Measurements from ENCODE around the gene OLIG2. TPM values are rescaled to one million over a fixed set of nuclear protein-coding genes. Genes with fewer than 3 reads are reported as not detected.

Gene OLIG2
- total and polyA plus RNA-seq, 2 experiments from 2014 or later = 0.15 to 1.4 TPM

DNA sequence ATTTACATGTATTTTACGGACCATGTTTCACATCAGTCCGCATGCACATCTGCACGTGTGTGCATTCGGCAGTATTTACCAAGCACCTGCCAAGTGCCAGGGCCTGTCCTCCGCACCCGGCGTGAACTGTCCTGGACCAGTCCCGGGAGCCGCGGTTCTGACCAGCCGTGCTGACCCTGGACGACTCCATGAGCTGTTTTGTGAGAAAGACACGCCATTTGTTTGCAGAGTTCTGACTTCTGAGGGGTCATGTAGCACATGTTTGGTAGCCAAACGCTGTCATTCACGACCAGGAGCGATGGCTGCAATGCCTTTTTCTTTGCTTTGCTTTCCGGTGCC lies 3.3 kb upstream of the OLIG2 start (continued):
- TF ChIP-seq, protein P1, sequence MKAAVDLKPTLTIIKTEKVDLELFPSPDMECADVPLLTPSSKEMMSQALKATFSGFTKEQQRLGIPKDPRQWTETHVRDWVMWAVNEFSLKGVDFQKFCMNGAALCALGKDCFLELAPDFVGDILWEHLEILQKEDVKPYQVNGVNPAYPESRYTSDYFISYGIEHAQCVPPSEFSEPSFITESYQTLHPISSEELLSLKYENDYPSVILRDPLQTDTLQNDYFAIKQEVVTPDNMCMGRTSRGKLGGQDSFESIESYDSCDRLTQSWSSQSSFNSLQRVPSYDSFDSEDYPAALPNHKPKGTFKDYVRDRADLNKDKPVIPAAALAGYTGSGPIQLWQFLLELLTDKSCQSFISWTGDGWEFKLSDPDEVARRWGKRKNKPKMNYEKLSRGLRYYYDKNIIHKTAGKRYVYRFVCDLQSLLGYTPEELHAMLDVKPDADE (IDR thresholded peaks at IDR 0.05) = no peak

DNA sequence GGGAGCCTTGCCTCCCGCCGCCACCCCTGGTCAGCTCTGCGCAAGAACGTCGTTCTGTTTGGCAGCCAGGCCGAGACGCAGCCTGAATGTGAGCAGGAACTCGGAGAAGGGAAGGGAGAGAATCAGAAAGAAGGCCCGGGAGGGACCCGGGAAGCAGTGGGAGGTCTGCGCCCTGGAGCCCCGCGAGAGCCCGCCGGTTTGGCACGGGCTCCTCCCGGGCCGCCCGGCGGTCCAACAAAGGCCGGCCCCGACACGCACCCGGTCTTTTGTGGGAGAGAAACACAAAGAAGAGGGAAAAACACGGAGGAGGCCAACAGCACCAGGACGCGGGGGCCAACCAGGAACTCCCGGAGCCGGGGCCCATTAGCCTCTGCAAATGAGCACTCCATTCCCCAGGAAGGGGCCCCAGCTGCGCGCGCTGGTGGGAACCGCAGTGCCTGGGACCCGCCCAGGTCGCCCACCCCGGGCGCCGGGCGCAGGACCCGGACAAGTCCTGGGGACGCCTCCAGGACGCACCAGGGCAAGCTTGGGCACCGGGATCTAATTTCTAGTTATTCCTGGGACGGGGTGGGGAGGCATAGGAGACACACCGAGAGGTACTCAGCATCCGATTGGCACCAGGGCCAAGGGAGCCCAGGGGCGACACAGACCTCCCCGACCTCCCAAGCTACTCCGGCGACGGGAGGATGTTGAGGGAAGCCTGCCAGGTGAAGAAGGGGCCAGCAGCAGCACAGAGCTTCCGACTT lies 2.7 kb upstream of the OLIG2 start:
- Mint-ChIP-seq H3K4me1 (peaks cover 30% of the 10 kb centered on the region), H3K4me3 (peak overlapping the region; percentile 72), H3K27me3 (ENCODE audit: insufficient read depth, low read depth, poor library complexity) (peaks cover 90% of the 10 kb centered on the region), H3K27ac (no peak overlapping the region), H3K9me3 (no peaks in the 10 kb centered on the region; the same call in 2 of the 3 replicates), H3K36me3 (ENCODE audit: low read depth) (no peaks in the 10 kb centered on the region; the same call in 2 of the 3 replicates)
- DNase-seq (ENCODE audit: low spot score) (peak; percentile 55), ATAC-seq (peak; percentile 1; the same call in 2 of the 3 replicates)
- Histone ChIP-seq H4K20me1 (replicated peaks; ENCODE audit: insufficient read depth) (peaks cover 13% of the 10 kb centered on the region), H3K9me2 (ENCODE audit: insufficient read depth) (no peaks in the 10 kb centered on the region), H3K79me2 (replicated peaks; ENCODE audit: insufficient read depth) (no peaks in the 10 kb centered on the region), H3K36me3 (ENCODE audit: insufficient read depth) (no peaks in the 10 kb centered on the region), H3F3A (replicated peaks; ENCODE audit: low read depth) (0 out of 2 replicates have a peak, but pooled peaks cover 5% of the 10 kb centered on the region), H3K27ac (ENCODE audit: low read depth) (no peak overlapping the region), H3K4me1 (ENCODE audit: insufficient read depth) (peaks cover 44% of the 10 kb centered on the region), H2AFZ (peak overlapping the region; percentile 93), H3K4me3 (peak overlapping the region; percentile 60), H3K4me2 (peak overlapping the region; percentile 88), H3K27me3 (ENCODE audit: insufficient read depth) (peaks cover 98% of the 10 kb centered on the region)
- peak; percentile 97 for TF ChIP-seq EZH2 (IDR thresholded peaks at IDR 0.05; ENCODE audit: low read depth, unreplicated experiment)
- TF ChIP-seq ZNF114 (CRISPR knock-in tag; IDR thresholded peaks at IDR 0.05) = no peak
- no peak for TF ChIP-seq JUNB (IDR thresholded peaks at IDR 0.05; ENCODE audit: unreplicated experiment)
- TF ChIP-seq ZNF331 (CRISPR knock-in tag; IDR thresholded peaks at IDR 0.05; ENCODE audit: low read depth) = no peak

DNA sequence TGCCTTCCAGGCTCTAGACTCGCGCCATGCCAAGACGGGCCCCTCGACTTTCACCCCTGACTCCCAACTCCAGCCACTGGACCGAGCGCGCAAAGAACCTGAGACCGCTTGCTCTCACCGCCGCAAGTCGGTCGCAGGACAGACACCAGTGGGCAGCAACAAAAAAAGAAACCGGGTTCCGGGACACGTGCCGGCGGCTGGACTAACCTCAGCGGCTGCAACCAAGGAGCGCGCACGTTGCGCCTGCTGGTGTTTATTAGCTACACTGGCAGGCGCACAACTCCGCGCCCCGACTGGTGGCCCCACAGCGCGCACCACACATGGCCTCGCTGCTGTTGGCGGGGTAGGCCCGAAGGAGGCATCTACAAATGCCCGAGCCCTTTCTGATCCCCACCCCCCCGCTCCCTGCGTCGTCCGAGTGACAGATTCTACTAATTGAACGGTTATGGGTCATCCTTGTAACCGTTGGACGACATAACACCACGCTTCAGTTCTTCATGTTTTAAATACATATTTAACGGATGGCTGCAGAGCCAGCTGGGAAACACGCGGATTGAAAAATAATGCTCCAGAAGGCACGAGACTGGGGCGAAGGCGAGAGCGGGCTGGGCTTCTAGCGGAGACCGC lies 2.0 kb upstream of the OLIG2 start:
- peak overlapping the region; percentile 83 for H2AFZ ChIP-seq
- no peaks in the 10 kb centered on the region for H3K36me3 ChIP-seq (ENCODE audit: insufficient read depth)
- H3K27me3 ChIP-seq (ENCODE audit: insufficient read depth) = peaks cover 98% of the 10 kb centered on the region
- TF ChIP-seq EZH2 (IDR thresholded peaks at IDR 0.05; ENCODE audit: low read depth, unreplicated experiment) (peak; percentile 93), CREB1 (CRISPR knock-in tag; IDR thresholded peaks at IDR 0.05; ENCODE audit: low read depth) (no peak)
- peak; percentile 61 for DNase-seq (ENCODE audit: low spot score)
- H3F3A ChIP-seq (replicated peaks; ENCODE audit: low read depth) = 0 out of 2 replicates have a peak, but pooled peaks cover 5% of the 10 kb centered on the region
- H3K9me2 ChIP-seq (ENCODE audit: insufficient read depth) = no peaks in the 10 kb centered on the region
- peaks cover 51% of the 10 kb centered on the region for H3K4me1 ChIP-seq (ENCODE audit: insufficient read depth)
- Mint-ChIP-seq H3K36me3 (ENCODE audit: low read depth) (no peaks in the 10 kb centered on the region; the same call in 2 of the 3 replicates), H3K27ac (no peak overlapping the region), H3K4me3 (peak overlapping the region; percentile 55), H3K4me1 (peaks cover 32% of the 10 kb centered on the region), H3K27me3 (ENCODE audit: insufficient read depth, low read depth, poor library complexity) (peaks cover 90% of the 10 kb centered on the region), H3K9me3 (peaks cover 3% of the 10 kb centered on the region; the same call in 2 of the 3 replicates)
- H3K4me3 ChIP-seq = peak overlapping the region; percentile 60
- peak overlapping the region; percentile 88 for H3K4me2 ChIP-seq
- H3K79me2 ChIP-seq (replicated peaks; ENCODE audit: insufficient read depth) = no peaks in the 10 kb centered on the region
- ATAC-seq = 0 out of 3 replicates have a peak, but pooled peaks have one; percentile 0
- no peak overlapping the region for H3K27ac ChIP-seq (ENCODE audit: low read depth)
- H4K20me1 ChIP-seq (replicated peaks; ENCODE audit: insufficient read depth) = peaks cover 13% of the 10 kb centered on the region
